GM12878 (cell line): ENCODE data around the gene NANOS1. TPM values are rescaled to one million over a fixed set of nuclear protein-coding genes. Genes with fewer than 3 reads are reported as not detected.

Experiments
- ATAC-seq: fragments of 200-7000 bp; cut with Tn5 transposase; 3 replicates; pipeline ENCODE4 v1.9.1; 2020; ENCODE audit warnings: mild to moderate bottlenecking, moderate library complexity
- BruUV-seq: library from RNA; stranded (reverse); fragments of 400-500 nt; replicated peaks from 2 replicates; lab custom pipeline; 2021; lab: Mats Ljungman, UMichigan
- CTCF ChIA-PET: fragments of 300-600 bp; sonication (Branson Sonifier 250); formaldehyde crosslinking; extraction: SDS; loops from one replicate; lab custom pipeline; 2021; ENCODE audit warnings: inconsistent platforms; lab: Yijun Ruan, JAX
- POLR2A ChIA-PET: fragments of 350-600 bp; formaldehyde crosslinking; extraction: SDS; loops from one replicate; lab custom pipeline; 2021; ENCODE audit warnings: inconsistent platforms; lab: Charles Lee
- RAD21 ChIA-PET: fragments of 300-600 bp; sonication (Branson Sonifier 250); formaldehyde crosslinking; loops from one replicate; lab custom pipeline; 2023; ENCODE audit warnings: antibody characterized with exemption; ENCODE audit not compliant: unreplicated experiment; lab: Charles Lee
- SMC1A ChIA-PET: fragments of 300-600 bp; sonication (Branson Sonifier 250); formaldehyde crosslinking; loops from one replicate; lab custom pipeline; 2023; ENCODE audit not compliant: unreplicated experiment, uncharacterized antibody; lab: Charles Lee
- DNase-seq: peaks from one replicate; pipeline ENCODE4 v3.0.0-alpha.2; 2011; ENCODE audit warnings: low read depth, low spot score
- FAIRE-seq: peaks from 3 replicates; lab custom pipeline; 2011; peaks lifted over from hg19 to GRCh38; lab: Jason Lieb, UNC
- H2AFZ ChIP-seq: 2 replicates; pipeline ENCODE4 v1.6.0; 2011; ENCODE audit warnings: low read depth, low read length, control low read depth; ENCODE audit not compliant: control insufficient read depth
- H3K27ac ChIP-seq: 2 replicates; pipeline ENCODE4 v1.5.1; 2011; ENCODE audit warnings: control low read depth; ENCODE audit not compliant: control insufficient read depth, insufficient read depth
- H3K27me3 ChIP-seq, 2 experiments: replicated peaks in 1 of 2; 2 replicates each; pipeline versions ENCODE4 v1.6.0 to v1.6.1; 2011; ENCODE audit warnings: low read length in 1 of 2; ENCODE audit not compliant: control insufficient read depth in 2 of 2, insufficient read depth in 2 of 2
- H3K36me3 ChIP-seq, 2 experiments: 2 replicates each; pipeline ENCODE4 v1.5.1; 2011; ENCODE audit warnings: low read length in 1 of 2; ENCODE audit not compliant: control insufficient read depth in 2 of 2, insufficient read depth in 2 of 2
- H3K4me1 ChIP-seq: 2 replicates; pipeline ENCODE4 v1.6.1; 2011; ENCODE audit warnings: mild to moderate bottlenecking, low read length, moderate library complexity, mixed read lengths; ENCODE audit not compliant: control insufficient read depth, insufficient read depth
- H3K4me2 ChIP-seq: 2 replicates; pipeline ENCODE4 v1.6.0; 2011; ENCODE audit warnings: control low read depth; ENCODE audit not compliant: control insufficient read depth, insufficient read depth
- H3K4me3 ChIP-seq: fragments of 200-600 bp; sonication (generic); 2 replicates; pipeline ENCODE4 v1.5.1; 2016
- H3K79me2 ChIP-seq: 2 replicates; pipeline ENCODE4 v1.6.0; 2011; ENCODE audit warnings: low read length; ENCODE audit not compliant: control insufficient read depth, insufficient read depth
- H3K9ac ChIP-seq: 2 replicates; pipeline ENCODE4 v1.8.0; 2011; ENCODE audit warnings: low read length, control low read depth, mixed read lengths; ENCODE audit not compliant: control insufficient read depth, insufficient read depth
- H3K9me3 ChIP-seq: replicated peaks from 3 replicates; pipeline ENCODE4 v1.5.1; 2011; ENCODE audit warnings: mild to moderate bottlenecking, low read length; ENCODE audit not compliant: control insufficient read depth, insufficient read depth
- H4K20me1 ChIP-seq: 2 replicates; pipeline ENCODE4 v1.6.0; 2011; ENCODE audit not compliant: control insufficient read depth, insufficient read depth
- BACH1 ChIP-seq: fragments of 450-650 bp; IDR thresholded peaks from 2 replicates; pipeline ENCODE4 v1.6.1; 2017; ENCODE audit warnings: mild to moderate bottlenecking, borderline replicate concordance
- BCL11A ChIP-seq: IDR thresholded peaks from 2 replicates; pipeline ENCODE4 v1.6.1; 2011; ENCODE audit warnings: low read depth, low read length
- BRCA1 ChIP-seq: IDR thresholded peaks from 2 replicates; pipeline ENCODE4 v1.6.1; 2011; ENCODE audit warnings: low read depth, low read length, improper control_type of control experiment
- HDAC6 ChIP-seq: fragments of 200-600 bp; sonication (generic); IDR thresholded peaks from one replicate; pipeline ENCODE4 v1.8.0; 2017; ENCODE audit warnings: antibody characterized with exemption; ENCODE audit not compliant: unreplicated experiment
- KLF5 ChIP-seq: fragments of 450-650 bp; IDR thresholded peaks from 2 replicates; pipeline ENCODE4 v1.6.1; 2014; ENCODE audit warnings: mild to moderate bottlenecking; ENCODE audit not compliant: partially characterized antibody
- POLR2A ChIP-seq: IDR thresholded peaks from 2 replicates; pipeline ENCODE4 v1.6.1; 2011; ENCODE audit warnings: low read depth, mild to moderate bottlenecking, low read length
- SP1 ChIP-seq: IDR thresholded peaks from one replicate; pipeline ENCODE4 v1.6.1; 2011; ENCODE audit warnings: low read depth, low read length
- SREBF1 ChIP-seq: IDR thresholded peaks from 2 replicates; pipeline ENCODE4 v1.6.1; 2012; ENCODE audit warnings: mild to moderate bottlenecking, low read length
- TCF12 ChIP-seq: IDR thresholded peaks from 2 replicates; pipeline ENCODE4 v1.6.1; 2011; ENCODE audit warnings: low read depth, mild to moderate bottlenecking, low read length
- ZBED1 ChIP-seq: IDR thresholded peaks from 2 replicates; pipeline ENCODE4 v1.6.1; 2016; ENCODE audit warnings: borderline replicate concordance
- WGBS: methylation state at CpG from one replicate; pipeline ENCODE4 v1.1.6; 2016; ENCODE audit warnings: low lambda C conversion rate; ENCODE audit not compliant: insufficient replicate concordance, insufficient coverage; ENCODE audit errors: missing lambda C conversion rate; 5-methylcytosine and 5-hydroxymethylcytosine counted together
- in situ Hi-C: fragments of 300-500 bp; cut with MboI; formaldehyde crosslinking; loops from 9 replicates; pipeline ENCODE4 v1.14.3; 2018; ENCODE audit warnings: mixed read lengths
- intact Hi-C: fragments of 100-400 bp; cut with micrococcal nuclease; formaldehyde crosslinking; loops from one replicate; pipeline ENCODE4 v1.14.2; 2022; ENCODE audit not compliant: unreplicated experiment
- polyA plus RNA-seq, 11 experiments: library from polyadenylated mRNA; depleted of rRNA in 4 of 11; unstranded in 6 of 11; stranded (reverse) in 5 of 11; fragments of >200 nt; fragmentation: Nextera tagmentation in 4 of 11; fragmentation: Illumina TruSeq in 1 of 11; extraction: Ambion mirVana in 4 of 11; extraction: Trizol in 1 of 11; gene quantifications; 1 replicate in 1 of 11; 2 replicates in 10 of 11; pipeline versions ENCODE4 v1.2.1 to v1.2.3, GENCODE V29; 2011 to 2016; ENCODE audit warnings: inconsistent platforms in 2 of 11, missing spikeins in 2 of 11, low read depth in 1 of 11
- total RNA-seq, 4 experiments: library from RNA; depleted of rRNA in 3 of 4; stranded (reverse); fragments of >200 nt in 3 of 4; fragmentation: Illumina TruSeq in 1 of 4; extraction: Trizol in 1 of 4; gene quantifications; 2 replicates each; pipeline versions ENCODE4 v1.2.1 to v1.2.3, GENCODE V29; 2013 to 2021
- TF ChIP-seq, protein P1 (sequence below): fragments of 450-650 bp; IDR thresholded peaks from 2 replicates; pipeline ENCODE4 v1.6.1; 2014; ENCODE audit warnings: mild to moderate bottlenecking
- TF ChIP-seq, protein P2 (sequence below): IDR thresholded peaks from 2 replicates; pipeline ENCODE4 v1.6.1; 2012; ENCODE audit warnings: low read depth, low read length, improper control_type of control experiment
- TF ChIP-seq, protein P3 (sequence below): fragments of 450-650 bp; IDR thresholded peaks from 2 replicates; pipeline ENCODE4 v1.6.1; 2017; ENCODE audit warnings: mild to moderate bottlenecking, low read depth, inconsistent platforms; ENCODE audit not compliant: poor library complexity, severe bottlenecking
- TF ChIP-seq, protein P4 (sequence below): IDR thresholded peaks from 2 replicates; pipeline ENCODE4 v1.6.1; 2011; ENCODE audit warnings: low read depth, low read length, improper control_type of control experiment, borderline replicate concordance

NANOS1 gene
- total and polyA plus RNA-seq, 10 of the 15 experiments (the other 5 are each of a cell fraction or from before 2014, with no cell fraction given) = 0.03 to 0.55 (median 0.28) TPM; not detected in 2

DNA sequence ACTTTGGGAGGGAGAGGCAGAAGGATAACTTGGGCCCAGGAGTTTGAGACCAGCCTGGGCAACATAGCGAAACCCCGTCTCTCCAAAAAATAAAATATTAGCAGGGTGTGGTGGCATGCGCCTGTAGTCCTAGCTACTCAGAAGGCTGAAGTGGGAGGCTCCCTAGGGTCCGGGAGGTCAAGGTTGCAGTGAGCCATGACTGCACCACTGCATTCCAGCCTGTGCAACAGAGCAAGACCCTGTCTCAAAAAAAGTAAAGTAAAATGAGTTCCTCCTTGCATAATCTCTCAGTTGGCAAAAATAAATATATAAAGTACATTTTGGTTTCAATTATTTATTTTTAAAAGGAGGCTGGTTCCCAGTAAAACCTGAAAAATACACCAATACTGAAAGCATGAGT lies 11.8 kb downstream of the NANOS1 start:
- ChIA-PET CTCF (interaction anchor here (0.9 kb wide), 1 partner anchor 18 kb away, joined by 3 read pairs; no protein-coding TSS in a partner anchor), POLR2A (no interaction called here), SMC1A (no interaction called here), RAD21 (interaction anchor here (0.7 kb wide), 1 partner anchor 8 kb away, joined by 4 read pairs; no protein-coding TSS in a partner anchor)
- intact Hi-C loops = no loop called here
- ATAC-seq (no peak), DNase-seq (no peak), FAIRE-seq (no peak)
- peaks cover 3% of the 10 kb centered on the region; the same call in 1 of the 2 replicates for H4K20me1 ChIP-seq
- H3K79me2 ChIP-seq = peaks cover 5% of the 10 kb centered on the region
- no peak for TF ChIP-seq HDAC6
- TF ChIP-seq BRCA1 = no peak
- TF ChIP-seq SREBF1 = no peak
- TF ChIP-seq, protein P1, sequence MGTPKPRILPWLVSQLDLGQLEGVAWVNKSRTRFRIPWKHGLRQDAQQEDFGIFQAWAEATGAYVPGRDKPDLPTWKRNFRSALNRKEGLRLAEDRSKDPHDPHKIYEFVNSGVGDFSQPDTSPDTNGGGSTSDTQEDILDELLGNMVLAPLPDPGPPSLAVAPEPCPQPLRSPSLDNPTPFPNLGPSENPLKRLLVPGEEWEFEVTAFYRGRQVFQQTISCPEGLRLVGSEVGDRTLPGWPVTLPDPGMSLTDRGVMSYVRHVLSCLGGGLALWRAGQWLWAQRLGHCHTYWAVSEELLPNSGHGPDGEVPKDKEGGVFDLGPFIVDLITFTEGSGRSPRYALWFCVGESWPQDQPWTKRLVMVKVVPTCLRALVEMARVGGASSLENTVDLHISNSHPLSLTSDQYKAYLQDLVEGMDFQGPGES = no peak
- no peak for TF ChIP-seq SP1
- TF ChIP-seq BCL11A = no peak
- no peak for TF ChIP-seq ZBED1
- TF ChIP-seq POLR2A = no peak
- TF ChIP-seq, protein P2, sequence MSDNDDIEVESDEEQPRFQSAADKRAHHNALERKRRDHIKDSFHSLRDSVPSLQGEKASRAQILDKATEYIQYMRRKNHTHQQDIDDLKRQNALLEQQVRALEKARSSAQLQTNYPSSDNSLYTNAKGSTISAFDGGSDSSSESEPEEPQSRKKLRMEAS = no peak
- no peak for TF ChIP-seq KLF5
- no peak for TF ChIP-seq TCF12
- TF ChIP-seq, protein P3, sequence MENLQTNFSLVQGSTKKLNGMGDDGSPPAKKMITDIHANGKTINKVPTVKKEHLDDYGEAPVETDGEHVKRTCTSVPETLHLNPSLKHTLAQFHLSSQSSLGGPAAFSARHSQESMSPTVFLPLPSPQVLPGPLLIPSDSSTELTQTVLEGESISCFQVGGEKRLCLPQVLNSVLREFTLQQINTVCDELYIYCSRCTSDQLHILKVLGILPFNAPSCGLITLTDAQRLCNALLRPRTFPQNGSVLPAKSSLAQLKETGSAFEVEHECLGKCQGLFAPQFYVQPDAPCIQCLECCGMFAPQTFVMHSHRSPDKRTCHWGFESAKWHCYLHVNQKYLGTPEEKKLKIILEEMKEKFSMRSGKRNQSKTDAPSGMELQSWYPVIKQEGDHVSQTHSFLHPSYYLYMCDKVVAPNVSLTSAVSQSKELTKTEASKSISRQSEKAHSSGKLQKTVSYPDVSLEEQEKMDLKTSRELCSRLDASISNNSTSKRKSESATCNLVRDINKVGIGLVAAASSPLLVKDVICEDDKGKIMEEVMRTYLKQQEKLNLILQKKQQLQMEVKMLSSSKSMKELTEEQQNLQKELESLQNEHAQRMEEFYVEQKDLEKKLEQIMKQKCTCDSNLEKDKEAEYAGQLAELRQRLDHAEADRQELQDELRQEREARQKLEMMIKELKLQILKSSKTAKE = no peak
- no peak for TF ChIP-seq BACH1
- TF ChIP-seq, protein P4, sequence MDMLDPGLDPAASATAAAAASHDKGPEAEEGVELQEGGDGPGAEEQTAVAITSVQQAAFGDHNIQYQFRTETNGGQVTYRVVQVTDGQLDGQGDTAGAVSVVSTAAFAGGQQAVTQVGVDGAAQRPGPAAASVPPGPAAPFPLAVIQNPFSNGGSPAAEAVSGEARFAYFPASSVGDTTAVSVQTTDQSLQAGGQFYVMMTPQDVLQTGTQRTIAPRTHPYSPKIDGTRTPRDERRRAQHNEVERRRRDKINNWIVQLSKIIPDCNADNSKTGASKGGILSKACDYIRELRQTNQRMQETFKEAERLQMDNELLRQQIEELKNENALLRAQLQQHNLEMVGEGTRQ = no peak
- H3K4me2 ChIP-seq = no peak overlapping the region
- no peaks in the 10 kb centered on the region for H3K27me3 ChIP-seq
- no peak overlapping the region for H3K27ac ChIP-seq
- no TSS peak for BruUV-seq
- 41% methylated on average over 4 of the region's 4 CpGs for WGBS
- H3K36me3 ChIP-seq = peaks cover 29 to 53% of the 10 kb centered on the region in 2 experiments
- in situ Hi-C loops = no loop called here
- no peaks in the 10 kb centered on the region for H3K4me1 ChIP-seq
- H3K4me3 ChIP-seq = no peak overlapping the region
- no peak overlapping the region for H2AFZ ChIP-seq
- H3K9me3 ChIP-seq = no peaks in the 10 kb centered on the region
- H3K9ac ChIP-seq = no peak overlapping the region
